ENCODE data around the gene ZNF528.
A peak's percentile ranks its signal among the peaks of the same experiment; 100 is the strongest.

The ZNF528 gene

DNA sequence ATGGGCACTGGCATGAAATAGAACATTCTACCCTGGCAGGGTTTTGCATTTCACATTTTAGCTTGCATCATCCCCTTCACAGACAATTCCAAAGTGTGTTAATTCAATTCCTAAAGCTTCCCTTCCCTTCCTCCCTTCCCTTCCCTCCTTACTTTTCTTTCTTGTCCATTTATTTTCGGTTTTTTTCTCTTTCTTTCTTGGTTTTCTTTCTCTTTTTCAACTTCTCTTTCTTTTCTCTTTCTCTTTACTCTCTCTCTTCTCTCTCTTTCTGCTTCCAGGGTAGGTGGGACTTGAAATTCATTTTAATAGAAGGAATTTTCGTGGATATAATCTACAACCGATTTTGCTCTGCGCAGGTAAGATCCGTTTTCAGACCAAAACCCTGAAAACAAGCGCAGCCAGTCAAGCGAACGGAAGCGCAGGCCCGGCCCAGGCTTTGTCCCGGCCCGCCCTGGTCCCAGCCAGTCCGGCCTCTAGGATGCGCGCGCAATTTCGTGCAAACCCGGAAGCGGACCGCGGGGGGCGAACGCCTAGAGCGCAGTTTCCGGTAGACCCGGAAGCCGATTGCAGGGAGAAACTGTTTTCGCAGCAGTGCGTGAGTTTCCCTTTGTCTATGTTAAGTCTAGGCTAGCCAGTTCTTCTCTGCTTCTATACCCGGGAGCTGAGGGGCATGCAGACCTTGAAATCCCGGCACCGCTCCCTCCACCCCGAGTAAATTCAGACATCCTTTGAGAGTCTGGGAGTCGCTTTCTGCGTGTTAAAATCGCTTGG is at the start of gene ZNF528:
ZNF528 (plus strand) TSS at position 540 of the 771 bp plus-strand sequence. CDS start 4,165 bp downstream, outside the sequence.
- DNase-seq (ENCODE audit: low spot score) = peak; percentile 94
- TF ChIP-seq, protein P1, sequence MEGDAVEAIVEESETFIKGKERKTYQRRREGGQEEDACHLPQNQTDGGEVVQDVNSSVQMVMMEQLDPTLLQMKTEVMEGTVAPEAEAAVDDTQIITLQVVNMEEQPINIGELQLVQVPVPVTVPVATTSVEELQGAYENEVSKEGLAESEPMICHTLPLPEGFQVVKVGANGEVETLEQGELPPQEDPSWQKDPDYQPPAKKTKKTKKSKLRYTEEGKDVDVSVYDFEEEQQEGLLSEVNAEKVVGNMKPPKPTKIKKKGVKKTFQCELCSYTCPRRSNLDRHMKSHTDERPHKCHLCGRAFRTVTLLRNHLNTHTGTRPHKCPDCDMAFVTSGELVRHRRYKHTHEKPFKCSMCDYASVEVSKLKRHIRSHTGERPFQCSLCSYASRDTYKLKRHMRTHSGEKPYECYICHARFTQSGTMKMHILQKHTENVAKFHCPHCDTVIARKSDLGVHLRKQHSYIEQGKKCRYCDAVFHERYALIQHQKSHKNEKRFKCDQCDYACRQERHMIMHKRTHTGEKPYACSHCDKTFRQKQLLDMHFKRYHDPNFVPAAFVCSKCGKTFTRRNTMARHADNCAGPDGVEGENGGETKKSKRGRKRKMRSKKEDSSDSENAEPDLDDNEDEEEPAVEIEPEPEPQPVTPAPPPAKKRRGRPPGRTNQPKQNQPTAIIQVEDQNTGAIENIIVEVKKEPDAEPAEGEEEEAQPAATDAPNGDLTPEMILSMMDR (IDR thresholded peaks at IDR 0.05; ENCODE audit: borderline replicate concordance, control extremely low read depth, extremely low read depth, insufficient read depth, missing control alignments) = no peak
- in situ Hi-C loops (cut with MboI; ENCODE audit: low sequenced_read_pairs, unreplicated experiment) = no loop called here

DNA sequence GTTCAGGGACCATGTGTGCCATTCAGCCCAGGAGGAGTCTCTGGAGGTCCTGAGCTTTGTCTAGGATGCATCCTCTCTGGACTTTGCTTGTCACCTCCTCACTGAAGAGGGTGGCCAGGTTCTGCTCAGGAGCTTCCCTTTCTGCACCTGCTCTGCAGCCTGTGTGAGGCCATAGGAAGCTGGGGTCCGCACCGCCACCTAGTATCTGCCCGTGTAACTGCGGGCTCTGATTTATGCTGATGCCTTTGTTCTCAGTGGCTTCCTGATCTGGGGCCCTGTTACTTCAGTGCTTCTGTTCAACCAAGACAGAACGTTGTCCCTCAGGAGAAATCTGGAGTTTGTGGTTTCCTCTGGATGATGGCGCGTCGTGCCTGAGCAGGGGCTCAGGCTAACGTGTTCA is 46.1 kb upstream of the ZNF528 start:
- no peak for DNase-seq (ENCODE audit: low spot score)
- in situ Hi-C loops (cut with MboI; ENCODE audit: low sequenced_read_pairs, unreplicated experiment) = no loop called here
- TF ChIP-seq, protein P1 (IDR thresholded peaks at IDR 0.05; ENCODE audit: borderline replicate concordance, control extremely low read depth, extremely low read depth, insufficient read depth, missing control alignments) = no peak

DNA sequence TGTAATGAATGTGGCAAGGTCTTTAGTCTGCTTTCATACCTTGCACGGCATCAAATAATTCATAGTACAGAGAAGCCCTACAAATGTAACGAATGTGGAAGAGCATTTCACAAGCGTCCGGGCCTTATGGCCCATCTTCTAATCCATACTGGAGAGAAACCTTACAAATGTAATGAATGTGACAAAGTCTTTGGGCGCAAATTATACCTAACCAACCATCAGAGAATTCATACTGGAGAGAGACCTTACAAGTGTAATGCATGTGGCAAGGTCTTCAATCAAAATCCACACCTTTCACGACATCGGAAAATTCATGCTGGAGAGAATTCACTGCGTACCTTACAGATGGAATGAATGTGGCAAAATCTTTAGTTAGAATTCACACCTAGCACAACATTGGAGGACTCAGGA is 31.2 kb upstream of the ZNF528 start:
- TF ChIP-seq, protein P1 (IDR thresholded peaks at IDR 0.05; ENCODE audit: borderline replicate concordance, control extremely low read depth, extremely low read depth, insufficient read depth, missing control alignments) = no peak
- DNase-seq (ENCODE audit: low spot score) = no peak
- in situ Hi-C loops (cut with MboI; ENCODE audit: low sequenced_read_pairs, unreplicated experiment) = no loop called here

DNA sequence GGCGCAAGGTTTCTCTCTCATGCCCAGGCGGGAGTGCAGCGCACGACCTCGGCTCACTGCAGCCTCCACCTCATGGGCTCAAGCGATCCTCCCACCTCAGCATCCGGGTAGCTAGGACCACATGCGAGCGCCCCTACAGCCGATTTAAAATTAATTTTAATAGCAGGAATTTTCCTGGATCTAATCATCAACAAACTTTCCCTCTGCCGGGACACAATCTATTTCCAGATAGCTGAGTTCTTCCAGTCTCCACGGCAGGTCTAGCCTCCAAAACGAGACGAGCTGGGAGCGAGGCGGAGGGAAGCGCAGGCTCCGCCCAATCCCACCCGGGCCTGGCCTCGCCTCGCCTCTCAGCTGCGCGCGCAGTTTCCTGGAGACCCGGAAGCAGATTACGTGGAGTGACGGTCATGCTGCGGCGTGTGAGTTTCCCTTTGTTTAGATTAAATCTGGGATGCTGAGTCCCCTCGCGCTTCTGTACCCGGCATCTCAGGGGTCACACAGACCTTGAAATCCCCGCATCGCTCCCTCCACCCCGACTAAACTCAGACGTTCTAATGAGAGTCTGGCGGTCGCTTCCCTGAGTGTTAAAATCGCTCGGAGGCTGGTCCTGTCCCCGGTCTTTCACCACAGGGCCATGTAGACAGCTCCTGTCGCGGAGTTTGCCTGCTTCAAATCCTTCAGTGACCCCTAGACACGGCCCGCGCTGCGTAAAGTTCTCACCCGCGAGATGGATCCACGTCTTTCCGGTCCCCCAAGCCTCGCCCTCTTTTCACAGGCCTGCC is 27.9 kb upstream of the ZNF528 start, which contains the start of gene ZNF880:
ZNF880 (plus strand) TSS at position 365 of the 782 bp plus-strand sequence; CDS start at position 408, 43 bp downstream.
- peak; percentile 88 for DNase-seq (ENCODE audit: low spot score)
- TF ChIP-seq, protein P1 (IDR thresholded peaks at IDR 0.05; ENCODE audit: borderline replicate concordance, control extremely low read depth, extremely low read depth, insufficient read depth, missing control alignments) = no peak
- in situ Hi-C loops (cut with MboI; ENCODE audit: low sequenced_read_pairs, unreplicated experiment) = no loop called here

DNA sequence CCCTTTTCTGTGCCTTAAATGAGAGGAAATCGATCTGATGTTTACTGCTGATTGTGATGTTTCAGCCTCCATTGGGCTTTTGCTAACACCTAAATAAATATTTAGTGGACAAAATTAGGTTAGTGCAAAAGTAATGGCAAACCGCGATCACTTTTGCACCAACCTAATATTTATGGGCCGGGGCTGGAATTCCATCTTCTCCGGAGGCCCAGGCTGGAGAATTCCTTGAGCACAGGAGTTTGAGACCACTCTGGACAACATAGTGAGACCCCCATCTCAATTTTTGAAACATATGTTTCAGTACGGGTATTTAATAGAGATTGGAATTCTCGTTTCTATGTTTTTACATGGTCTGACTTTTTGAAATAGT is 27.3 kb upstream of the ZNF528 start:
- DNase-seq (ENCODE audit: low spot score) = no peak
- in situ Hi-C loops (cut with MboI; ENCODE audit: low sequenced_read_pairs, unreplicated experiment) = no loop called here
- TF ChIP-seq, protein P1 (IDR thresholded peaks at IDR 0.05; ENCODE audit: borderline replicate concordance, control extremely low read depth, extremely low read depth, insufficient read depth, missing control alignments) = no peak

DNA sequence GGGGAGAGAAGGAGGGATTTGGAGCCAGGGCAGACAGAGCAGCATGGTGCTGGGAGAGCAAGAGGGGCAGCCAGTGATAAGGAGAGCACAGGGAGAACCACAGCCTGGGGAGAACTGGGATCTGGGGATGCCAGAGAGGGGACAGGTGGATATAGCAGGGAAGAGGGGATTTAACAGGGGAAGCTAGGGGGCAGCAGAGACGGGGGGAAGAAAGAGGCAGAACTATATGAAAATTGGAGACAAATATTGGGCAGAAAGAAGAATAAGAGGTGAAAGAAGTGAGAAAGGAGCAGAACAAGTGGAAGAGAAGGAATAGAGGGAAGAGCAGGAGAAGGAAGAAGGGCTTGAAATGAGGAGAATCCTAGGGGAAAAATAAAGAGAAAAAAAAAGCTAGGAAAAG is 6.5 kb upstream of the ZNF528 start:
- in situ Hi-C loops (cut with MboI; ENCODE audit: low sequenced_read_pairs, unreplicated experiment) = no loop called here
- no peak for DNase-seq (ENCODE audit: low spot score)
- TF ChIP-seq, protein P1 (IDR thresholded peaks at IDR 0.05; ENCODE audit: borderline replicate concordance, control extremely low read depth, extremely low read depth, insufficient read depth, missing control alignments) = no peak
